Astrocyte of the cerebellum (primary cell): ENCODE results near the gene C3orf33.

ENCODE experiments used
- DNase-seq: peaks from one replicate; pipeline ENCODE4 v3.0.0-alpha.2; 2011; ENCODE audit warnings: low read depth
- H3K4me3 ChIP-seq: 2 replicates; pipeline ENCODE4 v1.5.1; 2011; ENCODE audit warnings: mild to moderate bottlenecking, low read depth, low read length, moderate library complexity
- CTCF ChIP-seq: IDR thresholded peaks from 2 replicates; pipeline ENCODE4 v1.5.1; 2012; ENCODE audit warnings: low read length, low read depth, moderate library complexity, mild to moderate bottlenecking; ENCODE audit errors: missing control alignments
- in situ Hi-C: cut with HindIII; loops from 2 replicates; pipeline ENCODE4 v1.10.0; 2017; ENCODE audit warnings: low sequenced_read_pairs

Gene C3orf33

DNA sequence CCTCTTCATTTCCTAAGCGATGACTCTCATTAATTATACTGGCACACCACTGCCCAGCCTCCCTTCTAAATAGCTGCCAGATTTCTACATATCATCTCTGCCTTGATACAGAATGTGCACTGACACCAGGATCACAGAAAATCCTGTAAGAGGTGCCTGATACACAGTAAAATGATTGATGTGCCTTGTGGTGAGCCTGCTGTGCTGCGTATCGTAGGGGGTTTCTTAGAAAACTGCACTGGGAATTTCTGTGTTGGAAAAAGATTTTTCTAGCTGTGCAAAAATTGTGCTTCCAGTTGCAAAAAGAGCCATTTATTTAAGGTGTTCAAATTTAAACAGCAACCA, 58.2 kb downstream of the C3orf33 start:
- DNase-seq, result no peak
- TF ChIP-seq CTCF, result no peak
- H3K4me3 ChIP-seq, result no peak overlapping the region
- in situ Hi-C loops, result no loop called here

DNA sequence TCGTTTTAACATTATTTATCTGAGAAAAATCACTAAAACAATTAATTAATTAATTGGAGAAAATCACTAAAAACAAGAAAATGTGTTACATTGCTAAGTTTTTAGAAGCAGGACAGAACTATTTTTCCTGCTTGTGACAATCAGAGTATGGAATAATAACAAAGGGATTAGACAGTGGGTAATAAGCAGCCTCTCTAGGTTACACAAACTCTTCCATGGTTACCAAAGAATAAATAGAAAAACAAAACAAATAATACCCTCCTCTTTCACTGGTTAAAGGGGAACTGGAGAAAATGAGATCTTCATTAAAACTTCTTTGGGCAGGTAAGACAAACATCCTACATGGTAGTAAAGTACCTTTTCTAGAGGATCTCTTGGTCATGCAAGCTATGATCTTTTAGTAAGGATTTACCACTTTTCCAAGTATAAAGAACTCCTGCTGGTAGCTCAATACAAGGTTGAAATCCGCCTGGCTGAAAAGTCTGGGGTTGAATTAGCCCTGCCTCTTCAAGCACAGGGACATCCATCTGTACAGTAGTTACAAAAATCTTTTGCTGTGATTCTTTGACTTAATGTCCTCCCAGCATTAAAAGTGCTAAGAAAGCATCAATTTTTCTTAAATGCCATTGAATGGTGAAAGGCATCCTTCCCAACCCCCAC, 58.7 kb downstream of the C3orf33 start:
- H3K4me3 ChIP-seq, result no peak overlapping the region
- DNase-seq, result no peak
- in situ Hi-C loops, result no loop called here
- no peak for TF ChIP-seq CTCF

GRCh38 chr3:155746703-155747102, 59.4 kb downstream of the C3orf33 start:
- TF ChIP-seq CTCF, result no peak
- DNase-seq, result no peak
- H3K4me3 ChIP-seq, result no peak overlapping the region
- in situ Hi-C loops, result no loop called here

DNA sequence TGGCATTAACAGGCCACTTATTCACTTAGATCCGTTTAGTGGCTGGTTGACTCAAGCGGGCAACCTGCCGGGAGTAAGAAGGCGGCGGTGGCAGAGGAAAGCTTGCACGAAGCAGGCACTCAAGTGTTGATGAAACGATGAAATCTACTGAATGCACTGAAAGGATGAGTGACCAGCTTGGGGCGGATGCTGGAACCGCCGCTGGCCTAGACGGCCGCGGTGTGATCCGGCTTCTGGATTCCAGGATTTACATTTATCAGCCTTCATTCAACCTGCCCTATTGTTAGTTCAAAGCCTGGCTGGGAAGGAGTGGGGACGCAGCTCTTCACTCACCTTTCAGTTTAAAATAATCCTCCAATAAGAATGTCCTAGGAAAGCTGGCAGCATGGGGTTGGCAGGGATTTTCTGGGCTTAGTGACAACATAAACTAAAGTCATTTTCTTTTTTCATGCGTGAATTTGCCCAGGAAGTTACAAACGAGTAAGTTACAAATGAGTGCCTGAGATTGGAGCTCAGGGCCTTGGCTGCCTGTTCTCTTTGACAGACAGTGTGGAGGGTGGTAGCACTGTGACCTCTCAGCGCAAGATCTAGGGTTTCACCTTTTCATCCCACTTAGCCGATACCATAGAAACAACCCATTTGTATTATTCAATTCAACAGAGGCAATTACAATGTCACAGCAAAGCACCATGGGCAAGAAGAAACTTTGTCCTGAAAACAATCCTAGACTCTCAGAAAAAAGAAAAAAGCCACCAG, 60.1 kb downstream of the C3orf33 start:
- in situ Hi-C loops, result no loop called here
- H3K4me3 ChIP-seq, result no peak overlapping the region
- TF ChIP-seq CTCF, result no peak
- no peak for DNase-seq

DNA sequence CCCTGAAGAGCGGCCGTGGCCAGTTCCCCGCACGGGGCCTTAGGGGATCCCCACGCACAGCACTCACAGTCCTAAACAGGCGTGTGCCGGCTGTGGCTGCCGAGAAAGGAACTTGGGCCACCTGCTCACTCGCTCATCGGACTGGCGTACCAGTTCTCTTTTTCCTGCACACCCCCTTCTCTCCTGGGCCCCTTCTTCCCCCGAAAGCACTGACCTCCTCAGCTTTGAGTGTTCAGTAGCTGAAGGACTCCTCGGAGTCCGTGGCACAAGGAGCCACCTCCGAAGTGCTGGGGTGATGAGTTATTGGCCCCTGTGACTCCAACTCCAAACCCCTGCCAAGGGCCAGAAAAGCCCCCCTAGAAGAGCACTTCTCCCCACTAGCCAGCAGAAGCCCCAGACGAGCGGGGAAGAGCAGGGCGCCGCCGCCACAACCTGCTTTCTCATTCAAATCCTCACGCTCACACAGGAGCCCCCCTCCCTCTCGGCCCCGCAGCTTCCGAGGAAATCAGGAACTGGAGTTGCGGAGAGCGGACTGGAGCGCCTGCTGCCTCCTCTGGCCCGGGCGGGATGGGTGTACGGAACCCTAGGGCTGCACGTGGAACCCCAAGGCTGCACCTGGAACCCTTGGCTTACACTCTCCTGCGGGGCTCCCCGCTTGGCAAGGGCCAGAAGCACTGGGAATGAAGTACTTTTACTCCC, 61.3 kb downstream of the C3orf33 start, which contains the start of gene PLCH1:
Gene PLCH1, minus strand, starts transcription at position 446 of the 699 bp plus-strand sequence. CDS start 40,847 bp downstream, outside the sequence.
- DNase-seq, result no peak
- TF ChIP-seq CTCF, result no peak
- H3K4me3 ChIP-seq, result peak within 1 kb of the TSS; percentile 73
- in situ Hi-C loops, result no loop called here

- in situ Hi-C loops, result no loop called here
- DNase-seq, result no peak
- TF ChIP-seq CTCF, result no peak
- H3K4me3 ChIP-seq, result peak overlapping the region; percentile 73
These were observed 62.0 kb downstream of the C3orf33 start for GRCh38 chr3:155744010-155744625.
